Endothelial cell (in vitro differentiated cells): ENCODE results near the gene MYOG. TPM values are rescaled to one million over a fixed set of nuclear protein-coding genes. Genes with fewer than 3 reads are reported as not detected.

Experiments
- DNase-seq: peaks from one replicate; pipeline ENCODE4 v3.0.0; 2021; ENCODE audit warnings: low spot score
- H3K27ac Mint-ChIP-seq: one replicate; pipeline ENCODE4 v1.8.0; 2021; ENCODE audit warnings: mixed read lengths, inconsistent platforms; ENCODE audit not compliant: unreplicated experiment
- H3K27me3 Mint-ChIP-seq: one replicate; pipeline ENCODE4 v1.8.0; 2021; ENCODE audit warnings: mild to moderate bottlenecking, moderate library complexity, mixed read lengths, inconsistent platforms; ENCODE audit not compliant: unreplicated experiment
- H3K36me3 Mint-ChIP-seq: one replicate; pipeline ENCODE4 v1.8.0; 2021; ENCODE audit warnings: mild to moderate bottlenecking, low read depth, mixed read lengths, inconsistent platforms; ENCODE audit not compliant: unreplicated experiment
- H3K4me1 Mint-ChIP-seq: one replicate; pipeline ENCODE4 v1.8.0; 2021; ENCODE audit warnings: mild to moderate bottlenecking, mixed read lengths, inconsistent platforms; ENCODE audit not compliant: unreplicated experiment
- H3K4me3 Mint-ChIP-seq: one replicate; pipeline ENCODE4 v1.8.0; 2021; ENCODE audit warnings: mild to moderate bottlenecking, mixed read lengths, inconsistent platforms; ENCODE audit not compliant: unreplicated experiment
- H3K9me3 Mint-ChIP-seq: one replicate; pipeline ENCODE4 v1.8.0; 2021; ENCODE audit warnings: mixed read lengths, inconsistent platforms; ENCODE audit not compliant: unreplicated experiment
- total RNA-seq: library from RNA; stranded (reverse); fragmentation: NEBNext Ultra II Directional; extraction: Animal tissue kit (Norgen Biotek cat#: 25700); gene quantifications from one replicate; pipeline ENCODE4 v1.2.1, GENCODE V29; 2021; ENCODE audit not compliant: unreplicated experiment
- TF ChIP-seq, protein P1 (sequence below): fragments of 200-600 bp; sonication (generic); IDR thresholded peaks from one replicate; pipeline ENCODE4 v1.5.0; 2021; ENCODE audit warnings: antibody characterized with exemption; ENCODE audit not compliant: unreplicated experiment

MYOG gene
- total RNA-seq, 1 donor from 2014 or later, result 15.7 TPM

DNA sequence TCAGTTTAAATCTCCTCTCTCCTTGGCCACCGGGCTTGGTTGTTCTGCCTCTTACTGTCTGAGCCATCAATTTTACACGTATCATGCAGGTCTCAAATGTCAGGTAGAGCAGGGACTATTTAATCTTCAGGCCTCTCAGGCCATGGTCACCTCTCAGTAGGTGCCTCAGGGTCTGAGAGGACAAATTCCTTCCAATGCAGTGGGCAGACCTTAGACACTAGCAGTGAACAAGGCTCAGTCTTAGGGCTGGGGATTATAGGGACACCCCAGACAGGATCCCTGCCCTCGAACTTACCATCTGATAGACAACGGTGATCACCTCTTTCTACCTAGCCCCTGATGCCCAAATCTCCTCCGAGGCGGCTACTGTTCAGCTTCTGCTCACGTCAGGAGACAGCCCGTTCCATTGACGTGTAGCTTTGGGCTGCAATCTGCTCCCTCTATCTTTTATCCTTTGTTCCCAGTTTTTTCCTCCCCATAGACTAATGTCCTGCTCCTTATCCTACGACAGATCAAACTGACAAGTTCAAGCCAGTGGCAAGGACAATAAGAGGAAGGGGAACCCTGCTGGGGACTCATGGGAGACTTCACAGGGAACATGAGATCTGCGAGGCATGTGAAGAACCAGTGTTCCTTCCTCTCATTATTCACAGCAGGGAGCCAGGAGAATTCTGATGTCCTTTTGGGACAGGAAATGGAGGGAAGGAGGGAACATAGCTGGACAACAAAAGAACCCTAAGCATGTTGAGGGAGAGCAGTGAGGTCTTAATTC, 1.4 kb upstream of the MYOG start:
- Mint-ChIP-seq H3K27ac (peak overlapping the region; percentile 96), H3K27me3 (peaks cover 12% of the 10 kb centered on the region), H3K9me3 (no peaks in the 10 kb centered on the region), H3K4me1 (peaks cover 51% of the 10 kb centered on the region), H3K36me3 (peaks cover 24% of the 10 kb centered on the region), H3K4me3 (peak overlapping the region; percentile 32)
- TF ChIP-seq, protein P1, sequence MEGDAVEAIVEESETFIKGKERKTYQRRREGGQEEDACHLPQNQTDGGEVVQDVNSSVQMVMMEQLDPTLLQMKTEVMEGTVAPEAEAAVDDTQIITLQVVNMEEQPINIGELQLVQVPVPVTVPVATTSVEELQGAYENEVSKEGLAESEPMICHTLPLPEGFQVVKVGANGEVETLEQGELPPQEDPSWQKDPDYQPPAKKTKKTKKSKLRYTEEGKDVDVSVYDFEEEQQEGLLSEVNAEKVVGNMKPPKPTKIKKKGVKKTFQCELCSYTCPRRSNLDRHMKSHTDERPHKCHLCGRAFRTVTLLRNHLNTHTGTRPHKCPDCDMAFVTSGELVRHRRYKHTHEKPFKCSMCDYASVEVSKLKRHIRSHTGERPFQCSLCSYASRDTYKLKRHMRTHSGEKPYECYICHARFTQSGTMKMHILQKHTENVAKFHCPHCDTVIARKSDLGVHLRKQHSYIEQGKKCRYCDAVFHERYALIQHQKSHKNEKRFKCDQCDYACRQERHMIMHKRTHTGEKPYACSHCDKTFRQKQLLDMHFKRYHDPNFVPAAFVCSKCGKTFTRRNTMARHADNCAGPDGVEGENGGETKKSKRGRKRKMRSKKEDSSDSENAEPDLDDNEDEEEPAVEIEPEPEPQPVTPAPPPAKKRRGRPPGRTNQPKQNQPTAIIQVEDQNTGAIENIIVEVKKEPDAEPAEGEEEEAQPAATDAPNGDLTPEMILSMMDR, result no peak
- no peak for DNase-seq

DNA sequence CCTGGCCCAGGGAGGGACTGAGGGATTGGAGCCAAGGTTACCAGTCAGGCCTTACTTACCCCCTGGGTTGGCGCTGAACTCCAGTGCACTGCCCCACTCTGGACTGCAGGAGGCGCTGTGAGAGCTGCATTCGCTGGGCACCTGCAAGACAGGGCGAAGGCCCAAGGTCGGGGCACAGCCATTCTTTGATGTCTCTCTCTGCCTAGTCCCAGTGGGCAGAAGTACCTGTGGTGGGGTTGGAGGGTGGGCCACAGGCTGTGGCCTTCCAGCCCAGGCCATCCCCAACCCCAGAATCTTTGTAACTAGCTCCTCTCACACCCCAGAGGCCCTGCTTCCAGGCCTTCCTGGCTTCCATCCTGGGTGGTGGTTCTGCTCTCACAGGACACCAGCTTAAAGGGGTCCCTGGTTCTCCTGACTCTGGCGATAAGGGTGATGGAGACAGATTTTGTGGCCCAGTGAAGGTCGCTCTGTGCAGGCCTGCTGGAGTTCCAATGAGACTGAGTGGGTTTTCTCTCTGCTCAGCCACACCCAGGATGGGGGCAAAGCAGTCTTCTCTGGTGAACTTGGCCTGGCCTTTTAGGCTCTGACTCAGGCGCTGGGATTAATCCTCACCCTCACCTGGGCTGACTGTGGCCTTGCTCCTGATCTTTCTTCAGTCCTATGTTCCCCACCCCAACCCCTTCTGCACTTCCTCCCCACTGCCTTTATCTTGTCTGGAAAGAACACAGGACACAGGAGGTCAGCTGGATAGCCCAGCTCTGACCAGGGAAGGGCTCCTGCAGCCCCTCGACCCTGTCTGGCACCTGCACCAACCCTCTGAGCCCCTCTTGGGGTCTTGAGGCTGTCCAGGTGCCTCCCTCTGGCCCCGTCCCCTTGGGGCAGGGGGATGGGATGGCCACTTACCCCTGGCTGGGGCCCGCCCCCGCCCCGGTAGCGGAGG, 954 bp downstream of the MYOG start:
- Mint-ChIP-seq H3K9me3 (no peaks in the 10 kb centered on the region), H3K27me3 (peaks cover 12% of the 10 kb centered on the region), H3K27ac (peak overlapping the region; percentile 36), H3K36me3 (peaks cover 20% of the 10 kb centered on the region), H3K4me3 (no peak overlapping the region), H3K4me1 (peaks cover 57% of the 10 kb centered on the region)
- DNase-seq, result no peak
- TF ChIP-seq, protein P1, result peak; percentile 60

DNA sequence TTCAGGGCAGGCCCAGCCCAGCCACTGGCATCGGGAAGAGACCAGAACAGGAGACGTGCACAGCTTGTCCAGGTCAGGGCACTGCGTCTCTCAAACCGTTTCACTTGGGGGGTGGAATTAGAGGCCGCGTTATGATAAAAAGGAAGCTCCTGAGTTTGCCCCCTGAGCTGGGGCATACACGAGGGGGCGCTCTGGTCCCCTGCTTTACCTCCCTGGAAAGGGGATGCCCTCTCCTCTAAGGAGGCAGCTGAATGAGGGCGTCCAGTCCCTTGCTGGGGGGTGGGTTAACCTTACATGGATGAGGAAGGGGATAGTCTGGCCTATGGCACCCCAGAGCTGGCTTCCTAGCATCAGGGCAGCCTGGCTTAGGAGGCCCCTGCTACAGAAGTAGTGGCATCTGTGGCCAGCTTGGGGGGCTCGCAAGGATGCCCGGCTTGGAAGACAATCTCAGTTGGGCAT, 2.3 kb downstream of the MYOG start:
- Mint-ChIP-seq H3K27ac (peak overlapping the region; percentile 45), H3K27me3 (peaks cover 12% of the 10 kb centered on the region), H3K9me3 (no peaks in the 10 kb centered on the region), H3K4me1 (peaks cover 62% of the 10 kb centered on the region), H3K4me3 (no peak overlapping the region), H3K36me3 (peaks cover 20% of the 10 kb centered on the region)
- TF ChIP-seq, protein P1, result no peak
- DNase-seq, result no peak

DNA sequence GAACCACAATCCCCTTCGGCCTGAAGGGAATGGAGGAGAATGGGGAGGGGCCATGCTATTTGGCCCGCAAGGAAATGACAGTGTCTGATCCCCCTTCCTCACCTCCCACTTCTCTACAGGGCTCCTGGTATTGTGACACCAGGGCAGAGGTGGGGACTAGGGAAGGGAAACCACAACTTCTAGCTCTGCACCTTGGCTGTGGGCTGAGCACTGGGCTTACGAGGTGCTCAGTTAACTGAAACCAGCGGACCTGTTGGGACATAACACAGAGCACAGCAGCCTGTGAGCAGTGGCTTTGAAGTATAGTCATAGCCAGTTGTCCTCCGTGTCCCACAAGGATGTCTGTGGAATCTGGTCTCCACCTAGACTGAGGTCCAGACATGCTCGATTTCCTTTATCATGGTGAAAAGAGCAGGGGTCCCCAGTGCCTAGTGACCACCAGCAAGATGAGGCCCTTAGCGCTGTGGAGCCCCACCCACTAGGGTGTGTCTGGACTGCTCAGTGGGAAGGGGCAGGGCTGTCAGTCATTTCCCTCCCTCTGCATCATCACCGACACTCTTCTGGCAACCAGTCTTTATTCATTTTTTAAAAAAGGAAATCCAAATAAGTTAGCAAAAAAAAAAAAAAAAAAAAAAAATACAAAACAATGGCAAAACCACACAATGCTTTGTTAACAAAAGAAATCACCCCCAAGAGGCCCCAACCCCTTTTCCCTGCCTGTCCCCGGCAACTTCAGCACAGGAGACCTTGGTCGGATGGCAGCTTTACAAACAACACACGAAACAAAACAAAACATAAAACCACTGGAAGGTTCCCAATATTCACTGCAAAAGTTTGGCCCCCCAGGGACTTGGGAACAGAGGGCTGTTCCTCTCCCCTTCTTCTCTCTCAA, 3.0 kb downstream of the MYOG start:
- peaks cover 17% of the 10 kb centered on the region for H3K36me3 Mint-ChIP-seq
- TF ChIP-seq, protein P1, result no peak
- H3K27ac Mint-ChIP-seq, result no peak overlapping the region
- H3K9me3 Mint-ChIP-seq, result no peaks in the 10 kb centered on the region
- H3K27me3 Mint-ChIP-seq, result peaks cover 12% of the 10 kb centered on the region
- peaks cover 56% of the 10 kb centered on the region for H3K4me1 Mint-ChIP-seq
- no peak for DNase-seq
- no peak overlapping the region for H3K4me3 Mint-ChIP-seq
